DMS53 (cell line): ENCODE measurements around the gene SIDT2.
"Not testable (repeated sequence)": the region's sequence is repeated elsewhere in the genome, so short reads cannot be mapped to it uniquely, and the experiment has no call there.

ENCODE experiments used
- DNase-seq: peaks from one replicate; lab custom pipeline; 2025; lab: John Stamatoyannopoulos, UW

The SIDT2 gene

GRCh38 chr11:117204283-117205080 lies 25.9 kb downstream of the SIDT2 start:
- no peak for DNase-seq

GRCh38 chr11:117205211-117205818 lies 26.8 kb downstream of the SIDT2 start:
- DNase-seq = no peak

GRCh38 chr11:117206111-117206510 lies 27.6 kb downstream of the SIDT2 start:
- not testable (repeated sequence) for DNase-seq

- DNase-seq = not testable (repeated sequence)
These were observed 28.3 kb downstream of the SIDT2 start for GRCh38 chr11:117206859-117207258.

GRCh38 chr11:117207481-117207880 lies 28.9 kb downstream of the SIDT2 start:
- not testable (repeated sequence) for DNase-seq

GRCh38 chr11:117208710-117209109 lies 30.2 kb downstream of the SIDT2 start:
- not testable (repeated sequence) for DNase-seq

- DNase-seq = not testable (repeated sequence)
These were observed 31.0 kb downstream of the SIDT2 start for GRCh38 chr11:117209351-117210125.

GRCh38 chr11:117210620-117211019 lies 32.1 kb downstream of the SIDT2 start:
- DNase-seq = no peak

- no peak for DNase-seq
These were observed 34.3 kb downstream of the SIDT2 start for GRCh38 chr11:117212697-117213355.

- no peak for DNase-seq
These were observed 36.0 kb downstream of the SIDT2 start for GRCh38 chr11:117214404-117215110.

- no peak for DNase-seq
These were observed 38.9 kb downstream of the SIDT2 start for GRCh38 chr11:117217141-117218084.

GRCh38 chr11:117218133-117218915 lies 39.8 kb downstream of the SIDT2 start:
- no peak for DNase-seq

- DNase-seq = no peak
These were observed 40.5 kb downstream of the SIDT2 start for GRCh38 chr11:117219001-117219400.

GRCh38 chr11:117219455-117219854 lies 40.9 kb downstream of the SIDT2 start:
- DNase-seq = no peak

GRCh38 chr11:117219995-117220394 lies 41.5 kb downstream of the SIDT2 start:
- DNase-seq = no peak

- DNase-seq = no peak
These were observed 42.0 kb downstream of the SIDT2 start for GRCh38 chr11:117220568-117220967.

GRCh38 chr11:117220999-117221774 lies 42.6 kb downstream of the SIDT2 start:
- no peak for DNase-seq

GRCh38 chr11:117221775-117222517 lies 43.4 kb downstream of the SIDT2 start:
- DNase-seq = peak; percentile 77
